Activated CD4-positive, alpha-beta T cell treated with anti-CD3 and anti-CD28 coated beads, Interleukin-2, amount 50 U/mL, for 1 hour (primary cell): ENCODE results near the gene DDX25.
A peak's percentile ranks its signal among the peaks of the same experiment; 100 is the strongest.

ENCODE experiments used
- DNase-seq: peaks from one replicate; pipeline ENCODE4 v3.0.0-alpha.2; 2020

The DDX25 gene

GRCh38 chr11:125938418-125938817, 34.1 kb downstream of the DDX25 start:
- DNase-seq: no peak

- no peak for DNase-seq
Observed at GRCh38 chr11:125939081-125939521, 34.8 kb downstream of the DDX25 start.

- DNase-seq: no peak
Observed at GRCh38 chr11:125940145-125940544, 35.8 kb downstream of the DDX25 start.

GRCh38 chr11:125941267-125941618, 36.9 kb downstream of the DDX25 start:
- no peak for DNase-seq

GRCh38 chr11:125941619-125942611, 37.6 kb downstream of the DDX25 start:
- peak; percentile 48 for DNase-seq

- no peak for DNase-seq
Observed at GRCh38 chr11:125942771-125943428, 38.6 kb downstream of the DDX25 start.

- DNase-seq: no peak
Observed at GRCh38 chr11:125943661-125944349, 39.5 kb downstream of the DDX25 start.

GRCh38 chr11:125944350-125945010, 40.2 kb downstream of the DDX25 start:
- DNase-seq: no peak

GRCh38 chr11:125945011-125945796, 40.9 kb downstream of the DDX25 start:
- no peak for DNase-seq

GRCh38 chr11:125945797-125946520, 41.7 kb downstream of the DDX25 start, which contains the start of gene VSIG10L2:
Gene VSIG10L2, plus strand, starts transcription at chr11:125946044. Its CDS starts 12 bp downstream, at chr11:125946056.
- no peak for DNase-seq

GRCh38 chr11:125946712-125947418, 42.6 kb downstream of the DDX25 start:
- DNase-seq: no peak

GRCh38 chr11:125947419-125948277, 43.3 kb downstream of the DDX25 start:
- no peak for DNase-seq

GRCh38 chr11:125948278-125949051, 44.2 kb downstream of the DDX25 start:
- DNase-seq: no peak

GRCh38 chr11:125949271-125950177, 45.2 kb downstream of the DDX25 start:
- no peak for DNase-seq

- no peak for DNase-seq
Observed at GRCh38 chr11:125950178-125950490, 45.8 kb downstream of the DDX25 start.

- no peak for DNase-seq
Observed at GRCh38 chr11:125950696-125951651, 46.7 kb downstream of the DDX25 start.

GRCh38 chr11:125951731-125952130, 47.4 kb downstream of the DDX25 start:
- no peak for DNase-seq
